IMR-90 (cell line): Measurements from ENCODE around the gene XPO6. TPM values are rescaled to one million over a fixed set of nuclear protein-coding genes. Genes with fewer than 3 reads are reported as not detected.

Experiments
- ATAC-seq: fragments of 200-7000 bp; cut with Tn5 transposase; 2 replicates; pipeline ENCODE4 v1.9.1; 2020; ENCODE audit warnings: low read depth, mild to moderate bottlenecking, moderate library complexity
- BruUV-seq: library from RNA; stranded (reverse); fragments of 400-500 nt; replicated peaks from 2 replicates; lab custom pipeline; 2021; lab: Mats Ljungman, UMichigan
- CTCF ChIA-PET: fragments of 300-600 bp; formaldehyde crosslinking; extraction: SDS; loops from one replicate; lab custom pipeline; 2021; ENCODE audit warnings: antibody characterized with exemption; lab: Yijun Ruan, JAX
- POLR2A ChIA-PET: fragments of 300-600 bp; sonication (Branson Sonifier 250); formaldehyde crosslinking; loops from one replicate; lab custom pipeline; 2022; ENCODE audit warnings: antibody characterized with exemption; ENCODE audit not compliant: unreplicated experiment; lab: Charles Lee
- DNase-seq: peaks from one replicate; pipeline ENCODE4 v3.0.0; 2013
- H2AFZ ChIP-seq: replicated peaks from 2 replicates; pipeline ENCODE3; 2013; ENCODE audit warnings: low read length, mild to moderate bottlenecking; ENCODE audit not compliant: poor library complexity
- H2AK5ac ChIP-seq: 2 replicates; pipeline ENCODE4 v1.6.1; 2013; ENCODE audit warnings: low read depth, low read length, inconsistent platforms
- H2AK9ac ChIP-seq: replicated peaks from 2 replicates; pipeline ENCODE3; 2013; ENCODE audit warnings: mild to moderate bottlenecking, low read depth, low read length, moderate library complexity; ENCODE audit not compliant: poor library complexity
- H2BK120ac ChIP-seq: 2 replicates; pipeline ENCODE4 v1.6.1; 2013; ENCODE audit warnings: low read depth, low read length, inconsistent platforms
- H2BK15ac ChIP-seq: 3 replicates; pipeline ENCODE4 v1.6.1; 2013; ENCODE audit warnings: low read depth, low read length, inconsistent platforms
- H2BK20ac ChIP-seq: 2 replicates; pipeline ENCODE4 v1.6.1; 2013; ENCODE audit warnings: low read depth, mild to moderate bottlenecking, inconsistent platforms, low read length, moderate library complexity
- H2BK5ac ChIP-seq: 2 replicates; pipeline ENCODE4 v1.6.1; 2013; ENCODE audit warnings: mild to moderate bottlenecking, low read depth, low read length, inconsistent platforms; ENCODE audit not compliant: poor library complexity, severe bottlenecking
- H3K14ac ChIP-seq: replicated peaks from 2 replicates; pipeline ENCODE4 v1.6.1; 2013; ENCODE audit warnings: low read depth, low read length, inconsistent platforms
- H3K18ac ChIP-seq: 2 replicates; pipeline ENCODE4 v1.6.1; 2013; ENCODE audit warnings: low read depth, low read length, control low read depth
- H3K23ac ChIP-seq: 2 replicates; pipeline ENCODE4 v1.6.1; 2013; ENCODE audit warnings: low read depth, low read length, inconsistent platforms
- H3K27ac ChIP-seq: 2 replicates; pipeline ENCODE4 v1.5.1; 2013; ENCODE audit warnings: mild to moderate bottlenecking, control low read depth, low read length; ENCODE audit not compliant: insufficient read depth
- H3K27me3 ChIP-seq: 2 replicates; pipeline ENCODE4 v1.6.1; 2013; ENCODE audit warnings: low read length; ENCODE audit not compliant: control insufficient read depth, insufficient read depth
- H3K36me3 ChIP-seq: 2 replicates; pipeline ENCODE4 v1.6.1; 2013; ENCODE audit warnings: low read length, mixed read lengths; ENCODE audit not compliant: control insufficient read depth, insufficient read depth
- H3K4ac ChIP-seq: 2 replicates; pipeline ENCODE4 v1.6.1; 2013; ENCODE audit warnings: low read depth, low read length, inconsistent platforms
- H3K4me1 ChIP-seq: 2 replicates; pipeline ENCODE4 v1.6.1; 2013; ENCODE audit warnings: low read length, mixed read lengths; ENCODE audit not compliant: control insufficient read depth, insufficient read depth
- H3K4me2 ChIP-seq: 2 replicates; pipeline ENCODE4 v1.6.1; 2013; ENCODE audit warnings: low read depth, mild to moderate bottlenecking, control low read depth, low read length, moderate library complexity
- H3K4me3 ChIP-seq: 2 replicates; pipeline ENCODE4 v1.5.1; 2013; ENCODE audit warnings: low read depth, mild to moderate bottlenecking, control low read depth, low read length, moderate library complexity; ENCODE audit not compliant: insufficient read depth
- H3K56ac ChIP-seq: 2 replicates; pipeline ENCODE4 v1.6.1; 2013; ENCODE audit warnings: low read length, inconsistent platforms; ENCODE audit not compliant: insufficient read depth; ENCODE audit errors: extremely low read depth
- H3K79me1 ChIP-seq, 2 experiments: 2 replicates each; pipeline ENCODE4 v1.6.1; 2013; ENCODE audit warnings: low read length in 2 of 2, inconsistent platforms in 1 of 2, low read depth in 1 of 2
- H3K9ac ChIP-seq: 2 replicates; pipeline ENCODE4 v1.6.1; 2013; ENCODE audit warnings: low read depth, low read length, control low read depth
- H3K9me1 ChIP-seq: 2 replicates; pipeline ENCODE4 v1.6.1; 2013; ENCODE audit warnings: low read length, inconsistent platforms; ENCODE audit not compliant: insufficient read depth
- H3K9me3 ChIP-seq: 2 replicates; pipeline ENCODE4 v1.6.1; 2013; ENCODE audit warnings: low read length; ENCODE audit not compliant: control insufficient read depth, insufficient read depth
- H4K20me1 ChIP-seq: 2 replicates; pipeline ENCODE4 v1.6.1; 2013; ENCODE audit warnings: low read length, inconsistent platforms; ENCODE audit not compliant: insufficient read depth
- H4K5ac ChIP-seq: 2 replicates; pipeline ENCODE4 v1.6.1; 2013; ENCODE audit warnings: mild to moderate bottlenecking, low read depth, low read length, control low read depth
- H4K8ac ChIP-seq, 2 experiments: 2 replicates each; pipeline ENCODE4 v1.6.1; 2013; ENCODE audit warnings: low read depth in 2 of 2, low read length in 2 of 2, control low read depth in 1 of 2, inconsistent platforms in 1 of 2
- H4K91ac ChIP-seq: 2 replicates; pipeline ENCODE4 v1.6.1; 2013; ENCODE audit warnings: low read depth, low read length, inconsistent platforms; ENCODE audit not compliant: insufficient read depth
- BHLHE40 ChIP-seq: fragments of 150-350 bp; IDR thresholded peaks from 2 replicates; pipeline ENCODE4 v1.6.1; 2016; ENCODE audit warnings: mild to moderate bottlenecking, low read depth, low read length
- RAD21 ChIP-seq: IDR thresholded peaks from 2 replicates; pipeline ENCODE4 v1.6.1; 2012; ENCODE audit warnings: low read length, improper control_type of control experiment
- RFX5 ChIP-seq: IDR thresholded peaks from 2 replicates; pipeline ENCODE4 v1.8.0; 2012; ENCODE audit warnings: low read depth, mild to moderate bottlenecking, low read length, moderate library complexity
- USF2 ChIP-seq: fragments of 150-350 bp; IDR thresholded peaks from 2 replicates; pipeline ENCODE4 v1.6.1; 2017; ENCODE audit warnings: mild to moderate bottlenecking, antibody characterized with exemption, low read length, low read depth
- WGBS, 2 experiments: methylation state at CpG; one replicate each; pipeline versions ENCODE4 v1.1.5 to v1.1.7; 2013; ENCODE audit warnings: missing lambda C conversion rate in 2 of 2; ENCODE audit not compliant: insufficient read length in 1 of 2; ENCODE audit errors: extremely low coverage in 2 of 2; 5-methylcytosine and 5-hydroxymethylcytosine counted together
- dilution Hi-C: fragments of 300-500 bp; cut with HindIII; formaldehyde crosslinking; loops from one replicate; pipeline ENCODE4 v1.14.3; 2018; ENCODE audit warnings: low sequenced_read_pairs; ENCODE audit not compliant: unreplicated experiment
- in situ Hi-C: fragments of 300-500 bp; cut with MboI; formaldehyde crosslinking; loops from 3 replicates; pipeline ENCODE4 v1.14.3; 2019; ENCODE audit warnings: low sequenced_read_pairs, inconsistent platforms, mixed read lengths
- intact Hi-C: fragments of 100-400 bp; cut with micrococcal nuclease; formaldehyde crosslinking; loops from 2 replicates; pipeline ENCODE4 v1.10.0; 2022
- polyA plus RNA-seq, 3 experiments: library from polyadenylated mRNA; depleted of rRNA; stranded (reverse); fragments of >200 nt; gene quantifications; 2 replicates each; pipeline ENCODE4 v1.2.3, GENCODE V29; 2012; ENCODE audit warnings: low replicate concordance in 1 of 3
- total RNA-seq: library from RNA; depleted of rRNA; stranded (reverse); fragments of >200 nt; gene quantifications from 2 replicates; pipeline ENCODE4 v1.2.3, GENCODE V29; 2012

The XPO6 gene
- total and polyA plus RNA-seq, 2 of the 4 experiments (the other 2 are of a cell fraction) = 108 to 184 TPM

DNA sequence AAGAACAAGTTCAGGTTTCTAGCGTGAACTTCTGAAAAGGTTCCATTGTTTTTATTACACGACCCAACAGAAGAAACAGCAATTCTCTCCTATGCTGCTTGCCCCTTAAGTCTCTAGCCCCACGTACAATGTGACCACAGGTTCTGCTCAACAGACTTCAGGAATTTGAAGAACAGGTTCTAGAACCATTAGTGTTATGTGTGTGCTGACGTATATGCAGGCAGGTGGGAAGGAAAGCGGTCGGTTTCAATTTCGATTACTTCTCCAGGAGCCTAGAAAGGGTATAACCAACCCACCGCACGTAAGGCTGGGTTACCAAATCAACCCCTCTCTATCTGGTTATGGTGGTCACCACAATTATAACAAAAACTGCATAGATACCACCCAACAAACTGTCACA is 39.4 kb downstream of the XPO6 start:
- H3K4ac ChIP-seq = no peak overlapping the region
- H4K20me1 ChIP-seq = peaks cover 7% of the 10 kb centered on the region
- H2AFZ ChIP-seq = no peak overlapping the region
- no peak overlapping the region for H4K91ac ChIP-seq
- no peak overlapping the region for H3K23ac ChIP-seq
- H3K9me1 ChIP-seq = peaks cover 23% of the 10 kb centered on the region
- no peak overlapping the region for H3K4me3 ChIP-seq
- ATAC-seq (no peak), DNase-seq (no peak)
- H3K18ac ChIP-seq = peak overlapping the region; percentile 43; the same call in 1 of the 2 replicates
- peak overlapping the region; percentile 1; the same call in 1 of the 2 replicates for H2BK20ac ChIP-seq
- H3K79me1 ChIP-seq = peaks cover 54 to 80% of the 10 kb centered on the region in 2 experiments
- H3K4me1 ChIP-seq = peaks cover 16% of the 10 kb centered on the region
- no peak overlapping the region for H2BK120ac ChIP-seq
- H3K9me3 ChIP-seq = no peaks in the 10 kb centered on the region
- H3K14ac ChIP-seq = no peak overlapping the region; the same call in 1 of the 2 replicates
- H3K4me2 ChIP-seq = no peak overlapping the region
- TF ChIP-seq RFX5 (no peak), RAD21 (no peak), BHLHE40 (no peak), USF2 (no peak)
- in situ Hi-C loops (no loop called here), dilution Hi-C loops (no loop called here), intact Hi-C loops (loop anchor here (5.0 kb wide), 1 partner anchor 40 kb away; the partner anchor contains the start of gene XPO6)
- WGBS, 2 experiments = 90% methylated on average over 2 of the region's 9 CpGs; no CpG with 5 or more reads in 1 of the 2 experiments
- POLR2A ChIA-PET = no interaction called here
- no peaks in the 10 kb centered on the region for H3K27me3 ChIP-seq
- H2BK15ac ChIP-seq = no peak overlapping the region
- H2BK5ac ChIP-seq = peak overlapping the region; percentile 17
- no peak overlapping the region; the same call in 1 of the 2 replicates for H3K27ac ChIP-seq
- H2AK9ac ChIP-seq = no peak overlapping the region
- H4K5ac ChIP-seq = peak overlapping the region; percentile 42; the same call in 1 of the 2 replicates
- no peak overlapping the region for H2AK5ac ChIP-seq
- BruUV-seq = no TSS peak
- H3K9ac ChIP-seq = no peak overlapping the region
- H3K56ac ChIP-seq = no peak overlapping the region
- H3K36me3 ChIP-seq = peaks cover 39% of the 10 kb centered on the region
- CTCF ChIA-PET = interaction anchor here (1.2 to 1.4 kb wide), 2 partner anchors 9 to 21 kb away, joined by 3 read pairs; no protein-coding TSS in a partner anchor
- H4K8ac ChIP-seq = no peak overlapping the region
